Brain microvascular endothelial cell (primary cell): ENCODE data around the gene DNAJC5.

Source experiments
- DNase-seq: peaks from one replicate; pipeline ENCODE4 v3.0.0-alpha.2; 2020
- H3K27ac ChIP-seq: fragments of 250-450 bp; sonication (Bioruptor Pico); 2 replicates; pipeline ENCODE4 v1.5.1; 2020; ENCODE audit warnings: mild to moderate bottlenecking, moderate library complexity
- H3K27me3 ChIP-seq: fragments of 250-450 bp; sonication (Bioruptor Pico); replicated peaks from 2 replicates; pipeline ENCODE4 v1.5.1; 2020; ENCODE audit warnings: mild to moderate bottlenecking
- H3K36me3 ChIP-seq: fragments of 250-450 bp; sonication (Bioruptor Pico); replicated peaks from 2 replicates; pipeline ENCODE4 v1.5.1; 2020; ENCODE audit warnings: mild to moderate bottlenecking
- H3K4me3 ChIP-seq: 2 replicates; pipeline ENCODE4 v1.5.1; 2011; ENCODE audit warnings: low read depth, mild to moderate bottlenecking, control low read depth, low read length, moderate library complexity
- CTCF ChIP-seq: IDR thresholded peaks from 2 replicates; pipeline ENCODE4 v1.5.1; 2011; ENCODE audit warnings: low read depth, mild to moderate bottlenecking, moderate library complexity, low read length, control low read depth, inconsistent platforms; ENCODE audit errors: missing control alignments
- in situ Hi-C: cut with HindIII; loops from 2 replicates; pipeline ENCODE4 v1.10.0; 2017; ENCODE audit warnings: low sequenced_read_pairs, low pct_ligation_motif_present

Gene DNAJC5

GRCh38 chr20:63930971-63931553, 36.1 kb downstream of the DNAJC5 start:
- H3K36me3 ChIP-seq, result peaks cover 83% of the 10 kb centered on the region
- TF ChIP-seq CTCF, result no peak
- H3K27ac ChIP-seq, result no peak overlapping the region
- no peak for DNase-seq
- no peaks in the 10 kb centered on the region for H3K27me3 ChIP-seq
- in situ Hi-C loops, result no loop called here
- H3K4me3 ChIP-seq, result no peak overlapping the region

GRCh38 chr20:63931735-63932134, 36.8 kb downstream of the DNAJC5 start:
- Histone ChIP-seq H3K4me3 (no peak overlapping the region), H3K27me3 (no peaks in the 10 kb centered on the region), H3K36me3 (peaks cover 84% of the 10 kb centered on the region), H3K27ac (no peak overlapping the region)
- in situ Hi-C loops, result no loop called here
- no peak for DNase-seq
- TF ChIP-seq CTCF, result no peak

GRCh38 chr20:63932606-63933160, 37.8 kb downstream of the DNAJC5 start:
- H3K27me3 ChIP-seq, result no peaks in the 10 kb centered on the region
- no peak overlapping the region for H3K4me3 ChIP-seq
- H3K27ac ChIP-seq, result no peak overlapping the region
- peaks cover 85% of the 10 kb centered on the region for H3K36me3 ChIP-seq
- in situ Hi-C loops, result no loop called here
- TF ChIP-seq CTCF, result no peak
- DNase-seq, result no peak

- H3K4me3 ChIP-seq, result no peak overlapping the region
- DNase-seq, result no peak
- peaks cover 78% of the 10 kb centered on the region for H3K36me3 ChIP-seq
- no peak overlapping the region for H3K27ac ChIP-seq
- in situ Hi-C loops, result no loop called here
- TF ChIP-seq CTCF, result no peak
- H3K27me3 ChIP-seq, result no peaks in the 10 kb centered on the region
These were observed 38.7 kb downstream of the DNAJC5 start for GRCh38 chr20:63933646-63934045.

- in situ Hi-C loops, result no loop called here
- peaks cover 75% of the 10 kb centered on the region for H3K36me3 ChIP-seq
- H3K4me3 ChIP-seq, result no peak overlapping the region
- H3K27me3 ChIP-seq, result no peaks in the 10 kb centered on the region
- no peak overlapping the region for H3K27ac ChIP-seq
- no peak for DNase-seq
- TF ChIP-seq CTCF, result peak; percentile 61
These were observed 39.5 kb downstream of the DNAJC5 start for GRCh38 chr20:63934271-63935068.
